Testis (tissue), 2 donors: ENCODE data around the gene DHX35.

ENCODE experiments used
- CTCF ChIP-seq, 3 experiments: fragments of 450-650 bp in 2 of 3; fragments of 200-600 bp in 1 of 3; sonication (generic) in 1 of 3; IDR thresholded peaks; one replicate each; pipeline ENCODE4 v1.5.1; 2016 to 2019; ENCODE audit warnings: antibody characterized with exemption in 3 of 3, mild to moderate bottlenecking in 2 of 3, moderate library complexity in 1 of 3
- POLR2A ChIP-seq: fragments of 450-650 bp; IDR thresholded peaks from one replicate; pipeline ENCODE4 v1.6.1; 2017; ENCODE audit warnings: antibody characterized with exemption, mild to moderate bottlenecking, moderate library complexity

- TF ChIP-seq CTCF (IDR thresholded peaks at IDR 0.05) (no peak), POLR2A (no peak)
These were observed 4.8 kb upstream of the DHX35 start for GRCh38 chr20:38957235-38957876.
